GM08714 (cell line): ENCODE results near the gene HMCN2.

Experiments
- H3K4me3 ChIP-seq: fragments of 200-500 bp; sonication (Bioruptor generic); 2 replicates; pipeline ENCODE4 v1.5.1; 2014; ENCODE audit warnings: mild to moderate bottlenecking, low read length, inconsistent platforms
- ZNF274 ChIP-seq: IDR thresholded peaks from 2 replicates; pipeline ENCODE4 v1.6.1; 2012; ENCODE audit warnings: mild to moderate bottlenecking, low read depth, low read length

The HMCN2 gene

DNA sequence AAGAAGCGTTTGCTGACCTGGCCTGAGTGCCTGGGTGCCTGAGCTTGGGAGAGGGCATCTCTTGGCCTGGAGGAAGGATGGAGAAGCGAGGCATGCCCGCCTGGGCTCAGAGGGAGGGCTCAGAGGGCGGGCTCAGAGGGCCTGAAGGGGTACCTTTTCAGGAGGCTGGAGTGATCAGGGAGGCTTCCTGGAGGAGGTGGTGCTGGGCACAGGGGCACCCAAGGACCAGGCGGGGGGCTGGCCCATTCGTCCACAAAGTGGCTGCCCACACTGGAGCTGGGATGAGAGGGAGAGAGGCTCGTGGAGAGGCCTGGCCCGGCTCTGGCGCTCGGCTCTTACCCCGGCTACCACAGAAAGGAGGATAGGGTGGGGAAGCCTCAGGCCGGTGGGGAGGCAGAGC lies 212.0 kb downstream of the HMCN2 start:
- no peak for TF ChIP-seq ZNF274
- no peak overlapping the region for H3K4me3 ChIP-seq

DNA sequence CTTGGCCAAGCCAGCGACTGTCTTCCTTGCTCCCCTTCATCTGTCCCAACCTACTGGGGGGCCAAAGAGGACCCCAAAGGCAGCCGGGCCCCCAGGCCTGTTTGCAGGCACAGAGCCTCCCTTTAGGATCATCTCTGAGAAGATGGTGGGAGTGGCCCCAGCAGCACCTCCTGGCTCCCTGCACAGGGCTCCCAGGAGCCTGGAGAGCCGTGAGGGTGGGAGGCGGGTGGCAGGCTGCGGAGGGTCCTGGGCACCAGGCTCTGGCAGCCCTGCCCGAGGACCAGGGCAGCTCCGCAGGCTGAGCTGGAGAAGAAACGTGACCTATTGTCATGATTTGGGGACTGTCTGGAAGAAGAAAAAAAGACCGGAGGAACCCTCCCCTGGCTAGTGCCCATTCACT lies 212.6 kb downstream of the HMCN2 start:
- no peak overlapping the region for H3K4me3 ChIP-seq
- TF ChIP-seq ZNF274, result no peak

GRCh38 chr9:130478736-130479575 lies 213.4 kb downstream of the HMCN2 start:
- no peak overlapping the region for H3K4me3 ChIP-seq
- TF ChIP-seq ZNF274, result no peak

DNA sequence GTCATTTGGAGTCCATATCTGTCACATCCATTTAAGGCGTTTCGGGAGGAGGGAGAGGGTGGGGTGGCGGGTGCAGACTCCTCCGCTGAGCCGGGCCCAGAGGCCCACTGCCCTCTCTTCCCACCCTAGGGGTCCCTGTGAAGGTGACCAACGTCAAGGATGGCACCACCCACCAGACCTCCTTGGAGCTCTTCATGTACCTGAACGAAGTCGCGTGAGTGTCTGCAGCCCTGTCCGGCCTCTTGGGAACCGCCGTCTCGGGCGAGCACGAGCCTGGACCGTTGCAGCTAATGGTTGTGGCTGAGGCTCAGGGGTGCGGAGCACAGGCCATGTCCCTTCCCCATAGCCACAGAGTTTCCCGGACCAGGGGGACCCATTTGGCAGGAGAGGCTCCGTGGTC lies 214.0 kb downstream of the HMCN2 start:
- no peak overlapping the region for H3K4me3 ChIP-seq

GRCh38 chr9:130480673-130481072 lies 215.1 kb downstream of the HMCN2 start:
- no peak for TF ChIP-seq ZNF274
- H3K4me3 ChIP-seq, result no peak overlapping the region

More for the DNA sequence above, 214.0 kb downstream of the HMCN2 start:
- TF ChIP-seq ZNF274, result no peak

DNA sequence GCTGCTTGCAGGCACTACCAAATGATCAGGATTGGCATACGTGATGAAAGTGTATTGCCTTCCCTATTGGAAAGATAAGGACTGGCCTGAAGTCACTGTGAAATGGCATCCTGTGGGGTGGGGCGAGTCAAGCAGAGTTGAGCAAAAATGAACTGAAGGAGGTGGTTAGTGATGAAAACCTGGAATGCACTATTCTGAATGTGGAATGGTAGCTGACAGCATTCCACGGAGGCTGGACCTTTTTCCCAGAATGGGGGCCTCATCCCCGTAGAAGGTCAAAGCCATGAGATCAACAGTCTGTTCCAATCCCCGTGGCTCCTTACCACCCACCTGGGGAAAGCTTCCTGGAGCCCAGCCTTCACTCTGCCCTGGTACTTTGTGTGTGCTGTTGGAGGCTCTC lies 216.9 kb downstream of the HMCN2 start:
- no peak overlapping the region for H3K4me3 ChIP-seq
- TF ChIP-seq ZNF274, result no peak

DNA sequence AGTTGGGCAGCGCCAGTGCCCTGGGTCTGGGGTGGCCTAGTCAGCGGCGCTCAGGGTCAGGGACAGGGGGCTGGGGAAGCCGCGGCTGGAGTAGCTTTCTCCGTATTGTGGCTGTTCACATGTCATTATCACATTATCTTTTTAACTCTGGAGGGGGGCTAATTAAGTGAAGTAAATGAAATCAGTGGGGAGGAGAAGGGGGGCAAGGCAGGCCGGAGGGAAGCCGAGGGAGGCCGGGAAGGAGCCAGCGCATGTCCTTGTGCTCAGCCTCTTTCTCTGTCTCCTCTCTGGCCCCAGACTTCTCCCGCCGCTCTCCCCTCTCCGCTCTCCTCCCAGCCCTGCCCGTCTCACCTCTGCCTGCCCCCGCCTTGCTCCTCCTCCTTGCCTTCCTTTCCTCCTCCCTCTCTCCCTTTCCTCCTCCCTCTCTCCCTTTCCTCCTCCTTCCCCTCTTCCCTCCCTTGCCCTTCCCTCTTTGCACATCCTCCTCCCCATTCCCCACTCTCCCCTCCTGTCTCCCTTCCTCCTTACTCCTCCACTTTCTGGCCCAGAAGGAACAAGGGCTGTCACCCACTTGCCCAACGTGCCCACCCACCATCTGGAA lies 217.9 kb downstream of the HMCN2 start:
- no peak overlapping the region for H3K4me3 ChIP-seq
- TF ChIP-seq ZNF274, result no peak
